HG03457 (cell line): Measurements from ENCODE around the gene CSNK1G2.

Experiments
- ATAC-seq: cut with Tn5 transposase; IDR thresholded peaks from one replicate; pipeline ENCODE4 v1.9.1; 2021; ENCODE audit warnings: moderate number of reproducible peaks; ENCODE audit not compliant: unreplicated experiment

Gene CSNK1G2

GRCh38 chr19:1943661-1944087 is 2.7 kb downstream of the CSNK1G2 start:
- no peak for ATAC-seq

DNA sequence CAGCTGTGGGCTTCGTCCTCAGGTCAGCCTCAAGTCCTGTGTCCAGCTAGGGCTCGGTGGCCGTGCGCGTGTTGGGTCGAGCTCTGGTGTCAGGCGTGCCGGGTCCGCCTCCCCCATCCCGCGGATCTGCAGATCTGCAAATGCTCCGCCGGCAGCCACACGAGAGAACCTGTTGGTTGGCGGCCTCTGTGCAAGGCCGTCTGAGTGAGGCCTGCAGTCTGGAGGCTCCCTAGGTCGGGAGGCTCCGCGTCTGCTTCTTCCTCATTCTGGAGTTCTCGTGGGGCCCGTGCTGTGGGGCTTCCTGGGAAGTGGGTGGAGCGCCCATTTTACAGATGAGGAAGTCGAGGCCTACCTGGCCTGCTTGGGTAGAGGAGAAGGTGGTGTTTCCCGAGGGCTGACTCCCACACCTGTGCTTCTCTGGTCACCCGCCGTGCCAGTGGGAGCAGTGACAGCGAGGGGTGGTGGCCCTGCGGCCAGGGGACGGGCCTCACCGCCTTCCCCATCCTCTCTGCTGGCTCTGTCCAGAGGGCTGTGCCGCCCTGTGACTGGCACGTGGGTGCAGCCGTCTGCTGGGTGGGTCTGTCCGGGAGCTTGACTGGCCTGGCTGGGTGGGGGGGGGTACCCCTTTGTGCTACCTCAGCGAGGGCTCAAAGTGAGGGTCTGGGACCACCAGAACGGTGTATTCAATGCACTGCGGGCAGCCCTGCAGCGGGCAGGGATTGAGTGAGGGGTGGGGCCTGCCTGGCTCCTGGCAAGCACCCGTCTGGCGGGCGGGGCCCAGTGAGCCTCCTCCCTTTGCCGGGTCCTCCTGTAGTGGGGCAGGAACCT is 3.3 kb downstream of the CSNK1G2 start:
- ATAC-seq, result no peak

- no peak for ATAC-seq
Observed at GRCh38 chr19:1944916-1945561, 4.1 kb downstream of the CSNK1G2 start.

DNA sequence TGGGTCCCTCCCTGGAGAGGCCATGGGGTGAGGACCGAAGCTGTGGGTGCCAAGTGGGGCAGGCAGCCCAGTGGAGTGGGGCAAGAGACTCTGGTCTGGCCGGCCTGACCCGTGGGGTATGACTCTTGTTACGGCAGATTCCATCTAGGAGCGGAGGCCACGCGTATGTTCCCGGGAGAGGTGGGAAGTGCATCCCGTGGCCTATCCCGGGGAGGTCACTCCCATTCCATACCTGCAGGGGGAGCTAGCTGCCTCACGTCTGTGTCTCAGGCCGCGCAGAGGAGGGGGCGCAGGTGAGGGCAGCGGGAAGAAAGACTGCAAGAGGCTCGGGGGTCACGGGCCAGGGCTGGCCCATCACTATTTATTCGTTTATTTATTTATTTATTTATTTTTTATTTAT is 4.9 kb downstream of the CSNK1G2 start:
- ATAC-seq, result no peak

DNA sequence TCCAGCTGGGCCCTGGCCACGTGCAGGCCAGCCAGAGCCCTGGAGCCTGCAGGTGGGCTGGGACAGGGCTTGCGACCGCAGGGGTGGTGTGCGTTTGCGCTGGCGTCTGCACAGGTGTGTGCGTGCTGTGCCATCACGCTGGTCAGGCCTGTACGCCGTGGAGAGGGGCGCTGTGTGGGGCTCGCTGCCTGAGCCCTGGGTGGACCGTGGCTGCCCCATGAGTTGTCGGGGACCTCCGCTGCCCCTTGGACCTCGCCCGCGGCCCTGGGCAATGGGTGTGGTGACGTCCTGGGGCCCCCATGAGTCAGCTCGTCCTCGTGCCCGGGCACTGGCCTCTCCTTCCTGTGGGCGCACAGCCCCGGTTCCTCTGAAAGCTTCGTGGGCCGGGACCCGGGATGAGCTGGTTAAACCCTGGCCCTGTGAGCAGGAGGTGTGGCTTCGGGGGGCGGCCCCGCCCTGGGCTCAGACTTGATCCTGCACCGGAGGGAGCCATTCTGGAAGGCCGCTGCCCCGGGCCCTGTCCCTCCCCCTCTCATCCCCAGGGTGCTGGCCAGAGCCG is 6.8 kb downstream of the CSNK1G2 start:
- ATAC-seq, result no peak

DNA sequence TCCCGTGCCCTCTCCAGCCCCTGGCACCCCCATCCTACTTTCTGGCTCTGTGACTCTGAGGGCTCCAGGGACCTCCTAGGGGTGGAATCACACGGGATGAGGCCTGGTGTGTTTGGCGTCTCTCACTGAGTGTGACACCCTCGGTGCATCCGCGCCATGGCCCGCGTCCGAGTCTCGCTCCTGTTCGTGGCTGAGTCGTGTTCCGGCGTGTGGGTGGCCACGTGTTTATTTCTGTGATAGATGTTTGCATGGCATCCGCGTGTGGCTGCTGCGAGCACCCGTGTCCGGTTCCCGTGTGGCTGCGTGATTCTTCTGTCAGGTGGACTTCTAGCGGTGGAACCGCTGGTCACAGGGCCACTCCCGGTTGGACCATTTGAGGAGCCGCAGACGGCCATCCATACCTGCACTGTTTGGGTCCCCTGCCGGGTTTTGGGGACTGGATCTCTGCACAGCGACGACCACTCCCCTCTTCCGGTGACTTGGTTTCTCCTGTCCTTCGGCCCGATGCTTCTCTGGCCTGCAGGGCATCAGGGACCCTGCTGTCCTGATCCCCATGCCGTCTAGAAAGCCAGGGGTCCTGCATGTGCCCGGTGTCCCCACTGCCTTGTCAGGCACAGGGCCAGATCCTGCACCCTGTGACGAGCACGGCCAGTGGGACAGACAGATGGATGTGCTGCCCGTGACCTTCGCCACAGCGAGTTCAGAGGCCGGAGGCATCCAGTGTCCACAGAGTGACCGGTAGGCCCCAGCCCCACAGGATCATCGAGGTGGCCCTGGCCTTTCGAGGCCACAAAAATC is 8.5 kb downstream of the CSNK1G2 start:
- no peak for ATAC-seq

GRCh38 chr19:1950640-1951039 is 9.7 kb downstream of the CSNK1G2 start:
- no peak for ATAC-seq

DNA sequence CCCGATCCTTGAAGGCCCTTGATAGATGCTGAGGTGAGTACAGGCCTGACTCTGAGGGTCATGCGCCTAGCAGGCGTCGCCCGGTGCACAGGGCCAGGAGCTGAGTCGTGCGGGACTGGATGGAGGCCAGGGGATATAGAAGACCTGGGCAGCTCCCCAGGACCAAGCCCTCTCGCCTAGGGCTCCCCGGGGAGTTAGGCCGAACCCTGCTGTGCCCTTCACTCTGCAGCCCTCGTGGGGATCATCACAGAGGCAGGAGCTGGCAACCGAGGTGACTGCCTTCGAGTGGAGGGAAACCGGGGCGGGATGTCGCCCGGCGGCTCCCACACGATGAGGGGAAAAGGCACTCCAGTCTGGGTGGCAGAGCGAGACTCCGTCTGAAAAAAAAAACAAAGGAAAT is 11.7 kb downstream of the CSNK1G2 start:
- ATAC-seq, result no peak

DNA sequence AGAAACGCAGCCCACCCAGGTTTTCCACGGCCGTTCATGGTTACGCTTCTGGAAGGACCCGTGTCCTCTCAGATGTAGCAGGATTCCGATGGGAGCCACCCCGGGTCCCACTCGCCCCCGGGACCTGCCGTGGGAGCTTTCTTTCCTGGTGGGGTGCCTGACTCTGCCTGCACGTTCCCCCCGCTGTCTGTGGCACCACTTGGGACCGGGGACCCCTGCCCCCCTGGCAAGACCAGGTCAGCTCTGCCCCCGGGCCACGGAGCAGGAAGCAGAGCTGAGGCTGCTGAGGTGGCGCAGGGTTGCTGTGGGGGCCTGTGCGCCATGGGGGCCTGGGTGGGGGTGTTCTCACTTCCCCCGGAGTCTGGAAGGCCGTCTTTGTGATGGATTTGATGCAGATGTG is 12.1 kb downstream of the CSNK1G2 start:
- ATAC-seq, result no peak

- no peak for ATAC-seq
Observed at GRCh38 chr19:1953441-1954094, 12.6 kb downstream of the CSNK1G2 start.

- ATAC-seq, result no peak
Observed at GRCh38 chr19:1954532-1954933, 13.6 kb downstream of the CSNK1G2 start.

- no peak for ATAC-seq
Observed at GRCh38 chr19:1955171-1956121, 14.5 kb downstream of the CSNK1G2 start.

- ATAC-seq, result no peak
Observed at GRCh38 chr19:1956122-1956494, 15.1 kb downstream of the CSNK1G2 start.

- ATAC-seq, result no peak
Observed at GRCh38 chr19:1956868-1957492, 16.0 kb downstream of the CSNK1G2 start.

GRCh38 chr19:1957562-1958248 is 16.7 kb downstream of the CSNK1G2 start:
- ATAC-seq, result no peak

GRCh38 chr19:1959928-1960589 is 19.1 kb downstream of the CSNK1G2 start:
- ATAC-seq, result no peak

GRCh38 chr19:1961000-1961883 is 20.3 kb downstream of the CSNK1G2 start:
- no peak for ATAC-seq
